ENCODE measurements around the gene GABRP.

Gene GABRP

DNA sequence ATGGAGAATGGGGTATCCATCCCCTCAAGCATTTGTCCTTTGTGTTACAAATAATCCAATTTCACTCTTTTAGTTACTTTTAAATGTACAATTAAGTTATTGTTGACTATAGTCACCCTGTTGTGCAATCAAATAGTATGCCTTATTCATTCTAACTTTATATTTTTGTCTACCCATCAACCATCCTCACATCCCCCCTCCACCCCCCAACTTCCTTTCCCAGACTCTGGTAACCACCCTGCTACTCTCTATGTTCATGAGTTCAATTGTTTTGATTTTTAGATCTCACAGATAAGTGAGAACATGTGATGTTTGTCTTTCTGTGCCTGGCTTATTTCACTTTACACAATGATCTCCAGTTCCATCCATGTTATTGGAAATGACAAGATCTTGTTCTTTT lies 62.9 kb downstream of the GABRP start (continued):
- TF ChIP-seq, protein P1, sequence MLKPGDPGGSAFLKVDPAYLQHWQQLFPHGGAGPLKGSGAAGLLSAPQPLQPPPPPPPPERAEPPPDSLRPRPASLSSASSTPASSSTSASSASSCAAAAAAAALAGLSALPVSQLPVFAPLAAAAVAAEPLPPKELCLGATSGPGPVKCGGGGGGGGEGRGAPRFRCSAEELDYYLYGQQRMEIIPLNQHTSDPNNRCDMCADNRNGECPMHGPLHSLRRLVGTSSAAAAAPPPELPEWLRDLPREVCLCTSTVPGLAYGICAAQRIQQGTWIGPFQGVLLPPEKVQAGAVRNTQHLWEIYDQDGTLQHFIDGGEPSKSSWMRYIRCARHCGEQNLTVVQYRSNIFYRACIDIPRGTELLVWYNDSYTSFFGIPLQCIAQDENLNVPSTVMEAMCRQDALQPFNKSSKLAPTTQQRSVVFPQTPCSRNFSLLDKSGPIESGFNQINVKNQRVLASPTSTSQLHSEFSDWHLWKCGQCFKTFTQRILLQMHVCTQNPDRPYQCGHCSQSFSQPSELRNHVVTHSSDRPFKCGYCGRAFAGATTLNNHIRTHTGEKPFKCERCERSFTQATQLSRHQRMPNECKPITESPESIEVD (tag by site-specific recombination; IDR thresholded peaks at IDR 0.05) = no peak

- Histone ChIP-seq H3K4me3 (ENCODE audit: low read depth, low read length) (no peak overlapping the region), H3K4me1 (ENCODE audit: control insufficient read depth, insufficient read depth, low read length) (no peaks in the 10 kb centered on the region), H3K36me3 (ENCODE audit: control insufficient read depth in 2 of 2, insufficient read depth in 1 of 2, low read length in 2 of 2) (no peaks in the 10 kb centered on the region), H3K9me3 (ENCODE audit: control insufficient read depth, insufficient read depth, low read depth, low read length) (no peaks in the 10 kb centered on the region), H3K27ac (ENCODE audit: extremely low read depth, low read depth, low read length) (no peak overlapping the region)
- POLR2A ChIA-PET = interaction anchor here (0.6 kb wide), 1 partner anchor 75 kb away, joined by 3 read pairs; no protein-coding TSS in a partner anchor
- CTCF ChIA-PET = no interaction called here
- no peak for TF ChIP-seq ZSCAN23 (tag by site-specific recombination; IDR thresholded peaks at IDR 0.05)
- no peak for TF ChIP-seq ZNF146 (tag by site-specific recombination; IDR thresholded peaks at IDR 0.05)
- TF ChIP-seq ZXDB (tag by site-specific recombination; IDR thresholded peaks at IDR 0.05) = no peak
Measured at GRCh38 chr5:170846846-170847245, 63.3 kb downstream of the GABRP start.

GRCh38 chr5:170848033-170848432 lies 64.5 kb downstream of the GABRP start:
- H3K27ac ChIP-seq (ENCODE audit: extremely low read depth, low read depth, low read length) = no peak overlapping the region
- ChIA-PET CTCF (no interaction called here), POLR2A (no interaction called here)
- no peaks in the 10 kb centered on the region for H3K4me1 ChIP-seq (ENCODE audit: control insufficient read depth, insufficient read depth, low read length)
- TF ChIP-seq ZNF23 (tag by site-specific recombination; IDR thresholded peaks at IDR 0.05; ENCODE audit: borderline replicate concordance) = no peak
- TF ChIP-seq ZNF510 (tag by site-specific recombination; IDR thresholded peaks at IDR 0.05; ENCODE audit: insufficient replicate concordance) = no peak
- no peak for TF ChIP-seq ZNF623 (tag by site-specific recombination; IDR thresholded peaks at IDR 0.05)
- TF ChIP-seq, protein P2, sequence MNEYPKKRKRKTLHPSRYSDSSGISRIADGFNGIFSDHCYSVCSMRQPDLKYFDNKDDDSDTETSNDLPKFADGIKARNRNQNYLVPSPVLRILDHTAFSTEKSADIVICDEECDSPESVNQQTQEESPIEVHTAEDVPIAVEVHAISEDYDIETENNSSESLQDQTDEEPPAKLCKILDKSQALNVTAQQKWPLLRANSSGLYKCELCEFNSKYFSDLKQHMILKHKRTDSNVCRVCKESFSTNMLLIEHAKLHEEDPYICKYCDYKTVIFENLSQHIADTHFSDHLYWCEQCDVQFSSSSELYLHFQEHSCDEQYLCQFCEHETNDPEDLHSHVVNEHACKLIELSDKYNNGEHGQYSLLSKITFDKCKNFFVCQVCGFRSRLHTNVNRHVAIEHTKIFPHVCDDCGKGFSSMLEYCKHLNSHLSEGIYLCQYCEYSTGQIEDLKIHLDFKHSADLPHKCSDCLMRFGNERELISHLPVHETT (tag by site-specific recombination; IDR thresholded peaks at IDR 0.05) = no peak
- TF ChIP-seq ZFP69B (tag by site-specific recombination; IDR thresholded peaks at IDR 0.05) = no peak
- no peak for TF ChIP-seq YY2 (tag by site-specific recombination; IDR thresholded peaks at IDR 0.05)
- TF ChIP-seq PRDM1 (tag by site-specific recombination; IDR thresholded peaks at IDR 0.05) = no peak
- no peak for TF ChIP-seq SCRT1 (tag by site-specific recombination; IDR thresholded peaks at IDR 0.05; ENCODE audit: borderline replicate concordance)
- TF ChIP-seq, protein P3, sequence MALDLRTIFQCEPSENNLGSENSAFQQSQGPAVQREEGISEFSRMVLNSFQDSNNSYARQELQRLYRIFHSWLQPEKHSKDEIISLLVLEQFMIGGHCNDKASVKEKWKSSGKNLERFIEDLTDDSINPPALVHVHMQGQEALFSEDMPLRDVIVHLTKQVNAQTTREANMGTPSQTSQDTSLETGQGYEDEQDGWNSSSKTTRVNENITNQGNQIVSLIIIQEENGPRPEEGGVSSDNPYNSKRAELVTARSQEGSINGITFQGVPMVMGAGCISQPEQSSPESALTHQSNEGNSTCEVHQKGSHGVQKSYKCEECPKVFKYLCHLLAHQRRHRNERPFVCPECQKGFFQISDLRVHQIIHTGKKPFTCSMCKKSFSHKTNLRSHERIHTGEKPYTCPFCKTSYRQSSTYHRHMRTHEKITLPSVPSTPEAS (tag by site-specific recombination; IDR thresholded peaks at IDR 0.05) = no peak
- TF ChIP-seq ZNF169 (tag by site-specific recombination; IDR thresholded peaks at IDR 0.05) = no peak
- TF ChIP-seq ZNF175 (tag by site-specific recombination; IDR thresholded peaks at IDR 0.05) = no peak
- no peaks in the 10 kb centered on the region for H3K9me3 ChIP-seq (ENCODE audit: control insufficient read depth, insufficient read depth, low read depth, low read length)
- no peaks in the 10 kb centered on the region for H3K36me3 ChIP-seq (ENCODE audit: control insufficient read depth in 2 of 2, insufficient read depth in 1 of 2, low read length in 2 of 2)
- H3K4me3 ChIP-seq (ENCODE audit: low read depth, low read length) = no peak overlapping the region

GRCh38 chr5:170849374-170849773 lies 65.8 kb downstream of the GABRP start:
- ChIA-PET POLR2A (no interaction called here), CTCF (no interaction called here)
- no peaks in the 10 kb centered on the region for H3K4me1 ChIP-seq (ENCODE audit: control insufficient read depth, insufficient read depth, low read length)
- H3K36me3 ChIP-seq (ENCODE audit: control insufficient read depth in 2 of 2, insufficient read depth in 1 of 2, low read length in 2 of 2) = no peaks in the 10 kb centered on the region
- TF ChIP-seq SCRT2 (tag by site-specific recombination; IDR thresholded peaks at IDR 0.05) (0 out of 2 replicates have a peak, but pooled peaks have one; percentile 14), ZNF513 (tag by site-specific recombination; IDR thresholded peaks at IDR 0.05) (no peak), PRDM10 (tag by site-specific recombination; IDR thresholded peaks at IDR 0.05) (no peak), ZNF324 (tag by site-specific recombination; IDR thresholded peaks at IDR 0.05) (no peak)
- no peak overlapping the region for H3K27ac ChIP-seq (ENCODE audit: extremely low read depth, low read depth, low read length)
- no peak overlapping the region for H3K4me3 ChIP-seq (ENCODE audit: low read depth, low read length)
- H3K9me3 ChIP-seq (ENCODE audit: control insufficient read depth, insufficient read depth, low read depth, low read length) = no peaks in the 10 kb centered on the region

Measured in HEK293 (cell line).